OCI-LY7 (cell line): ENCODE data around the gene ATP6V1B1. TPM values are rescaled to one million over a fixed set of nuclear protein-coding genes. Genes with fewer than 3 reads are reported as not detected.

Source experiments
- BruUV-seq: library from RNA; stranded (reverse); fragments of 400-500 nt; replicated peaks from 2 replicates; lab custom pipeline; 2021; lab: Mats Ljungman, UMichigan
- CTCF ChIA-PET: fragments of 300-600 bp; sonication (Branson Sonifier 250); formaldehyde crosslinking; loops from one replicate; lab custom pipeline; 2022; ENCODE audit warnings: antibody characterized with exemption; ENCODE audit not compliant: unreplicated experiment; lab: Charles Lee
- POLR2A ChIA-PET: fragments of 300-600 bp; sonication (Branson Sonifier 250); formaldehyde crosslinking; loops from one replicate; lab custom pipeline; 2022; ENCODE audit warnings: antibody characterized with exemption; lab: Charles Lee
- DNase-seq: peaks from one replicate; pipeline ENCODE4 v3.0.0-alpha.2; 2015; ENCODE audit warnings: low spot score
- H2AFZ ChIP-seq: fragments of 200-600 bp; sonication (generic), shearing (Covaris generic); 2 replicates; pipeline ENCODE4 v1.6.1; 2014; ENCODE audit warnings: mild to moderate bottlenecking, antibody characterized with exemption, low read length, moderate library complexity
- H3K27ac ChIP-seq: fragments of 200-600 bp; sonication (generic); 2 replicates; pipeline ENCODE4 v1.5.1; 2014; ENCODE audit warnings: mixed run types, low read depth, mild to moderate bottlenecking, moderate library complexity, low read length, inconsistent platforms; ENCODE audit not compliant: poor library complexity, severe bottlenecking
- H3K36me3 ChIP-seq: fragments of 200-600 bp; sonication (generic); 2 replicates; pipeline ENCODE4 v1.6.1; 2014; ENCODE audit warnings: mild to moderate bottlenecking, antibody characterized with exemption, low read length, moderate library complexity, mixed read lengths; ENCODE audit not compliant: insufficient read depth
- H3K4me1 ChIP-seq: fragments of 200-600 bp; sonication (generic); 2 replicates; pipeline ENCODE4 v1.5.1; 2014; ENCODE audit warnings: mild to moderate bottlenecking, low read length; ENCODE audit not compliant: insufficient read depth, poor library complexity, severe bottlenecking
- H3K4me2 ChIP-seq: fragments of 200-600 bp; sonication (generic); 2 replicates; pipeline ENCODE4 v1.6.1; 2014; ENCODE audit warnings: mild to moderate bottlenecking, low read length
- H3K4me3 ChIP-seq: fragments of 200-600 bp; sonication (generic); 2 replicates; pipeline ENCODE4 v1.5.1; 2014; ENCODE audit warnings: mild to moderate bottlenecking, low read depth, low read length; ENCODE audit not compliant: poor library complexity, severe bottlenecking
- H3K79me2 ChIP-seq: fragments of 200-600 bp; sonication (generic); 2 replicates; pipeline ENCODE4 v1.6.1; 2016; ENCODE audit warnings: low read depth, mild to moderate bottlenecking, low read length, moderate library complexity, mixed read lengths; ENCODE audit not compliant: insufficient read depth
- H3K9me2 ChIP-seq: fragments of 200-600 bp; sonication (generic); 2 replicates; pipeline ENCODE4 v1.6.1; 2016; ENCODE audit warnings: mild to moderate bottlenecking, low read length, mixed read lengths; ENCODE audit not compliant: insufficient read depth
- H3K9me3 ChIP-seq: fragments of 200-600 bp; sonication (generic); 2 replicates; pipeline ENCODE4 v1.6.1; 2014; ENCODE audit warnings: mild to moderate bottlenecking, mixed run types, low read length, mixed read lengths
- H4K20me1 ChIP-seq: fragments of 200-600 bp; sonication (generic); 2 replicates; pipeline ENCODE4 v1.6.1; 2014; ENCODE audit warnings: mild to moderate bottlenecking, antibody characterized with exemption, low read length, moderate library complexity, mixed read lengths; ENCODE audit not compliant: insufficient read depth
- CTCF ChIP-seq: fragments of 200-600 bp; sonication (generic); conservative IDR thresholded peaks from 2 replicates; pipeline ENCODE4 v1.5.1; 2014; ENCODE audit warnings: mild to moderate bottlenecking, antibody characterized with exemption, low read length, moderate library complexity, mixed read lengths
- EZH2phosphoT487 ChIP-seq: fragments of 200-600 bp; sonication (generic); IDR thresholded peaks from 2 replicates; pipeline ENCODE4 v1.6.1; 2018; ENCODE audit warnings: low read depth, borderline replicate concordance, mild to moderate bottlenecking, mixed run types, antibody characterized with exemption, low read length, moderate library complexity, mixed read lengths
- intact Hi-C: fragments of 100-400 bp; cut with micrococcal nuclease; formaldehyde crosslinking; loops from one replicate; pipeline ENCODE4 v1.10.0; 2022; ENCODE audit not compliant: unreplicated experiment
- total RNA-seq, 2 experiments: library from RNA; depleted of rRNA in 1 of 2; stranded (reverse); fragments of >200 nt in 1 of 2; shearing (Covaris generic) in 1 of 2; gene quantifications; 2 replicates each; pipeline ENCODE4 v1.2.3, GENCODE V29; 2014 to 2022

ATP6V1B1 gene
- total RNA-seq, 2 experiments from 2014 or later = not detected

- ChIA-PET CTCF (no interaction called here), POLR2A (no interaction called here)
- H3K4me3 ChIP-seq = no peak overlapping the region
- no peaks in the 10 kb centered on the region for H3K79me2 ChIP-seq
- no TSS peak for BruUV-seq
- H3K9me3 ChIP-seq = no peaks in the 10 kb centered on the region
- H3K4me1 ChIP-seq = no peaks in the 10 kb centered on the region
- no peaks in the 10 kb centered on the region for H4K20me1 ChIP-seq
- H3K27ac ChIP-seq = no peak overlapping the region
- TF ChIP-seq EZH2phosphoT487 = no peak
- no peak for TF ChIP-seq CTCF
- H3K36me3 ChIP-seq = no peaks in the 10 kb centered on the region
- H3K4me2 ChIP-seq = no peak overlapping the region
- DNase-seq = no peak
- no peaks in the 10 kb centered on the region for H3K9me2 ChIP-seq
- intact Hi-C loops = no loop called here
- H2AFZ ChIP-seq = no peak overlapping the region
These were observed 46.6 kb upstream of the ATP6V1B1 start for GRCh38 chr2:70888923-70889715.

GRCh38 chr2:70889716-70890037 is 46.0 kb upstream of the ATP6V1B1 start:
- no peaks in the 10 kb centered on the region for H3K4me1 ChIP-seq
- no peaks in the 10 kb centered on the region for H3K9me3 ChIP-seq
- CTCF ChIA-PET = no interaction called here
- no peaks in the 10 kb centered on the region for H3K79me2 ChIP-seq
- no TSS peak for BruUV-seq
- H3K27ac ChIP-seq = no peak overlapping the region
- DNase-seq = no peak
- H2AFZ ChIP-seq = no peak overlapping the region
- H3K4me2 ChIP-seq = no peak overlapping the region
- no peak overlapping the region for H3K4me3 ChIP-seq
- no peak for TF ChIP-seq CTCF
- TF ChIP-seq EZH2phosphoT487 = no peak
- POLR2A ChIA-PET = no interaction called here
- H4K20me1 ChIP-seq = no peaks in the 10 kb centered on the region
- intact Hi-C loops = no loop called here
- H3K9me2 ChIP-seq = no peaks in the 10 kb centered on the region
- H3K36me3 ChIP-seq = no peaks in the 10 kb centered on the region

DNA sequence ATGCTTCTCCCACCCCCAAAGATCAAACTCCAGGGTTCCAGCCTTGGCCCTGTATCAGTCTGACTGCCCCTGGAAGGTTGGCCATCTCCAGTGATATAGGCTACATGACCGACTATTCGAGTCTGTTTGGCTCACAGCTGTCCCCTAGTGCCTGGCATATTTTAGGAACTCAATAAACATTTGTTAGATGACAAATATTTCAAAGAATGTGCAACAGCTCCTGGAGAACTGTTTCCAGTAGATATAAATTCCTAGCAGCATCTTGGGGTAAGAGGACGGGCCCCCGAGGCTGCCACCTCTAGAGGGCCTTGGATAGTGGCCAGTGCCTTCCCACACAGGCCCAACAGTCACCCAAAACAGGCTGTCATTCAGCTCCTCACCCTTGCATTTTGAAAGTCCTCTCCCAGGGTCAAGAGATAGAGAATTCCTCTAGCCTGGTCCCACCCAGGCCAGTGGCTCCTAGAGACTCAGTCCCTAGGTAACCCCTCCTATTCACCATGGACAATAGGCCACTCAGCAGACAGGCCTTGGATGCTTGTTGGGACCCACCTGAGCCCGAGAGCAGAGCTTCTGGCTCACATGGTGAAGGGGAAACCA is 45.1 kb upstream of the ATP6V1B1 start:
- Histone ChIP-seq H3K9me2 (no peaks in the 10 kb centered on the region), H3K4me3 (no peak overlapping the region), H2AFZ (no peak overlapping the region), H3K36me3 (no peaks in the 10 kb centered on the region), H3K79me2 (no peaks in the 10 kb centered on the region), H3K27ac (no peak overlapping the region), H3K9me3 (no peaks in the 10 kb centered on the region), H3K4me1 (no peaks in the 10 kb centered on the region), H4K20me1 (no peaks in the 10 kb centered on the region), H3K4me2 (no peak overlapping the region)
- intact Hi-C loops = no loop called here
- ChIA-PET POLR2A (no interaction called here), CTCF (interaction anchor here (0.6 kb wide), 1 partner anchor 20 kb away, joined by 3 read pairs; no protein-coding TSS in a partner anchor)
- no TSS peak for BruUV-seq
- TF ChIP-seq CTCF = no peak
- no peak for TF ChIP-seq EZH2phosphoT487
- DNase-seq = no peak
